Fibroblast of lung (primary cell): ENCODE results near the gene SLC5A3.

Experiments
- EZH2 ChIP-seq: IDR thresholded peaks from 2 replicates; pipeline ENCODE4 v1.5.1; 2012; ENCODE audit warnings: low read length, control low read depth, mild to moderate bottlenecking; ENCODE audit errors: missing control alignments
- TF ChIP-seq, protein P1 (sequence below), 2 donors: IDR thresholded peaks in 1 of 2; conservative IDR thresholded peaks in 1 of 2; 1 replicate in 1 of 2; 2 replicates in 1 of 2; pipeline ENCODE4 v1.5.1; 2011 to 2012; ENCODE audit warnings: low read length in 2 of 2, control low read depth in 1 of 2, inconsistent platforms in 1 of 2, low read depth in 1 of 2, mild to moderate bottlenecking in 1 of 2

DNA sequence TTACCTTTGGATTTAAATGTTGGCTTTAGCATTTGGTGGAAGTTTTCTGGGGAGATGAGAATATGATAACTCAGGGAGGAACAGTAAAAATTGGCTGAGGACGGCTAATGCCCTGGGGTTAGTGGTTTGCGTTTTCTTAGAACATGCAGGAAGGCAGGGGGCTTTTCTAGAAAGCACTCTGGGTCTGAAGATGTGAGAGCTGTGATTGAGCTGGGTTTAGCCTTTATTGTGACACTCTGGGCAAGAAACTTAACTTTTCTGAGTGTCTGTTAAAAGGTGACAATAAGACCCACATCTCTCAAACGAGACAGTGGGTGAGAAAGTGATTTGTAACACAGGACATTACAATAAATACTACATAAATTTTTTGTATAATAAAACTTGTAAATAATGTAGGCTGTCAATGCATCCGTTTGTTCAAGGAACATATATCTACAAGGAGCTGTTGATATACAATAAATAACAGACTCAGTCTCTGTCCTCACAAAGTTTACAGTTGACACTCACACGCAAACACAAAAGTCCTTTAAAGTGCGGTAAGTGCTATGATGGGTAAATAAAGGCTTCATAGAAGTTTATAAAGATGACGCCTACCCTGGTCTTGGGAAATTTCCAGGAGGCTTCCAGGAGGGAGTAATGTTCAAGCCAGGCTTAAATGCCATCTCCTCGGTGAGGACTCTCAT, 49.5 kb upstream of the SLC5A3 start:
- TF ChIP-seq, protein P1, sequence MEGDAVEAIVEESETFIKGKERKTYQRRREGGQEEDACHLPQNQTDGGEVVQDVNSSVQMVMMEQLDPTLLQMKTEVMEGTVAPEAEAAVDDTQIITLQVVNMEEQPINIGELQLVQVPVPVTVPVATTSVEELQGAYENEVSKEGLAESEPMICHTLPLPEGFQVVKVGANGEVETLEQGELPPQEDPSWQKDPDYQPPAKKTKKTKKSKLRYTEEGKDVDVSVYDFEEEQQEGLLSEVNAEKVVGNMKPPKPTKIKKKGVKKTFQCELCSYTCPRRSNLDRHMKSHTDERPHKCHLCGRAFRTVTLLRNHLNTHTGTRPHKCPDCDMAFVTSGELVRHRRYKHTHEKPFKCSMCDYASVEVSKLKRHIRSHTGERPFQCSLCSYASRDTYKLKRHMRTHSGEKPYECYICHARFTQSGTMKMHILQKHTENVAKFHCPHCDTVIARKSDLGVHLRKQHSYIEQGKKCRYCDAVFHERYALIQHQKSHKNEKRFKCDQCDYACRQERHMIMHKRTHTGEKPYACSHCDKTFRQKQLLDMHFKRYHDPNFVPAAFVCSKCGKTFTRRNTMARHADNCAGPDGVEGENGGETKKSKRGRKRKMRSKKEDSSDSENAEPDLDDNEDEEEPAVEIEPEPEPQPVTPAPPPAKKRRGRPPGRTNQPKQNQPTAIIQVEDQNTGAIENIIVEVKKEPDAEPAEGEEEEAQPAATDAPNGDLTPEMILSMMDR (conservative IDR thresholded peaks at IDR 0.05 in 1 of 2, IDR thresholded peaks at IDR 0.05 in 1 of 2; ENCODE audit: low read depth in 1 of 2, low read length in 2 of 2) = no peak
- no peak for TF ChIP-seq EZH2
